Left colon (tissue), 2 donors: ENCODE results near the gene HAPLN2. TPM values are rescaled to one million over a fixed set of nuclear protein-coding genes. Genes with fewer than 3 reads are reported as not detected.
"Not testable (repeated sequence)": the region's sequence is repeated elsewhere in the genome, so short reads cannot be mapped to it uniquely, and the experiment has no call there.

Source experiments
- ATAC-seq: fragments of 200-7000 bp; cut with Tn5 transposase; one replicate; pipeline ENCODE4 v1.9.1; 2020; ENCODE audit warnings: mild to moderate bottlenecking, moderate library complexity
- DNase-seq, 2 donors: peaks; one replicate each; pipeline ENCODE4 v3.0.0-alpha.2; 2020
- intact Hi-C, 2 donors: fragments of 100-400 bp; cut with DNase I in 1 of 2; cut with micrococcal nuclease in 1 of 2; formaldehyde crosslinking; loops; one replicate each; pipeline versions ENCODE4 v1.11.2 to v1.14.0; 2022; cut with DNase I, micrococcal nuclease
- total RNA-seq, 2 donors: library from RNA; stranded (reverse); fragmentation: NEBNext Ultra II Directional; extraction: Animal tissue kit (Norgen Biotek cat#: 25700); gene quantifications; one replicate each; pipeline ENCODE4 v1.2.1, GENCODE V29; 2021
- donor health status: DM: no; HTN: no; CAD: no.
- donor health status: DM: yes; HTN: yes; CAD: no.

Gene HAPLN2
- total RNA-seq, 2 donors from 2014 or later = not detected

- ATAC-seq (no peak), DNase-seq (no peak)
- intact Hi-C loops = no loop called here
Measured at GRCh38 chr1:156590326-156591180, 28.7 kb upstream of the HAPLN2 start.

DNA sequence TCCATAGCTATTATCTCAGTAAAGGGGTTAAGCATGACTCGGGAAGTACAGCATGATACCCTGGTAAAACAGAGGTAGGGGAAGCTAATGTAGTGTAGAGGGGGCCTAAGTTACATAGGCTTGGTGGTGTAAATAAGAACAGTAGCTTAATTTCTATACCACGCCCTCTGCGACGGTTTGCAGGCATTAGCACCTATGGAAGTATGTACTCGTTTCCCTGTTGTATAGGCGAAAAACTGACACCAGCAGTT, 28.1 kb upstream of the HAPLN2 start:
- intact Hi-C loops = no loop called here
- DNase-seq (no peak), ATAC-seq (no peak)

- peak; percentile 72 to 85 for DNase-seq
- intact Hi-C loops = no loop called here
- ATAC-seq = peak; percentile 91
Measured at GRCh38 chr1:156591432-156592157, 27.6 kb upstream of the HAPLN2 start, which contains the start of gene NAXE. Gene NAXE, plus strand, starts transcription at chr1:156591776. Its CDS starts 29 bp downstream, at chr1:156591805.

GRCh38 chr1:156592158-156592909, 26.9 kb upstream of the HAPLN2 start:
- intact Hi-C loops = no loop called here
- DNase-seq (no peak), ATAC-seq (no peak)

DNA sequence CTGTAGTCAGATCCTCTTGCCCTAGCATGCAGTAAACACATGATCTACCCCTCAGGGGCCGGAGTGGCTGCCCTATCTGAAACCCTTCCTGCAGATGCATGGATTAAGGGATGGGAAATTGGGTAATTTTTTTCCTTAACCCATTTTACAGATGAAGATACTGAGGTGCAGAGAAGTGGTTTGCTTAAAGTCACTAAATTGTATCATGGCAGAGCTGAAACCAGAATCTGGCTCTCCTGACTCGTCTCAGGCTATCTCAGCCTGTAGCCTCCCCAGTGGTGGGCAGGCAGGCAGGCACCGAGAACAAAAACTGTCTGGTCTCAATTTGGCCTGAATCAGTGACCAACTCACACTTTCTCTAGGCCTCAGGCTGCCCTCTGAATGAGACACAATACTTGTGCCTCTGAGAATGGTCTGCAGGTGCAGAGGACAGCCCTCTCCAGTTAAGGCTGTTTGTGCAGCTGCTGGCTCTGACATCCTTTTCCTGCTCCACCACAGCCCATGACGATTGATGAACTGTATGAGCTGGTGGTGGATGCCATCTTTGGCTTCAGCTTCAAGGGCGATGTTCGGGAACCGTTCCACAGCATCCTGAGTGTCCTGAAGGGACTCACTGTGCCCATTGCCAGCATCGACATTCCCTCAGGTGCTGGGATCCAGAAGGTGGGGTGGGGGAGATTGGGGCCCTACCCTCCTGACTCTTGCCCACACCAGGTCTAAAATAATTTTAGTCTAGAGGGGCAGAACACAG, 26.1 kb upstream of the HAPLN2 start:
- ATAC-seq (no peak), DNase-seq (no peak)
- intact Hi-C loops = no loop called here

DNA sequence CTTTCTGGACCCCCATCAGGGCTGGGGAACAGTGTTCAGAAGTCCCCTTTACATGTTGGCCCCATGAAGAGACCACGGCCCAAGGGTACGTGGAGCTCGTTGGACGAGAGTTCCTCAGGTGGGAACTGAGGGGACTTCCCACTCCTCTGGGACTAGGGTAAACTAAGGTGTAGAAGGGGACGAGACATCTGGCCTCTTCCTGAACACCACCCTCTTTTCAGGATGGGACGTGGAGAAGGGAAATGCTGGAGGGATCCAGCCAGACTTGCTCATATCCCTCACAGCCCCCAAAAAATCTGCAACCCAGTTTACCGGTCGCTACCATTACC, 25.6 kb upstream of the HAPLN2 start:
- ATAC-seq = no peak
- intact Hi-C loops = no loop called here

DNA sequence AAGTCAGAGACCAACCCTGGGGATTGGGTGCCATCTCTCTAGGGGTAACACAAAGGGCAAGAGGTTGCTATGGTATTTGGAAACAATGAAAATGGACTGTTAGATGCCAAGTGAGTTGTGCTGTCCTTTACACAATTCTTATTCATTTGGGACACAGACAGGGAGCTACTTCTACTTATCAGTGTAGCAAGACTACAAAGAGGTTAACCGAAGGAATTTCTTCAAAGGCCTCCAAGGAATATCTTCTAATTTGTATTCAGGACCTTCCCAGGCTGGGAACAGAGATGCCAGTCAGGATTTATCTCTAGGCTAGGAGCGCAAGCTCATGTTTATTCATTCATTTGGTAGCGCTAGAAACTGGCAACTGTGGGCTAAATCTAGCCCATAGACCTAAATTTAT, 25.0 kb upstream of the HAPLN2 start:
- ATAC-seq = no peak
- no peak for DNase-seq
- intact Hi-C loops = no loop called here

More for the DNA sequence above, 25.6 kb upstream of the HAPLN2 start:
- DNase-seq = no peak

DNA sequence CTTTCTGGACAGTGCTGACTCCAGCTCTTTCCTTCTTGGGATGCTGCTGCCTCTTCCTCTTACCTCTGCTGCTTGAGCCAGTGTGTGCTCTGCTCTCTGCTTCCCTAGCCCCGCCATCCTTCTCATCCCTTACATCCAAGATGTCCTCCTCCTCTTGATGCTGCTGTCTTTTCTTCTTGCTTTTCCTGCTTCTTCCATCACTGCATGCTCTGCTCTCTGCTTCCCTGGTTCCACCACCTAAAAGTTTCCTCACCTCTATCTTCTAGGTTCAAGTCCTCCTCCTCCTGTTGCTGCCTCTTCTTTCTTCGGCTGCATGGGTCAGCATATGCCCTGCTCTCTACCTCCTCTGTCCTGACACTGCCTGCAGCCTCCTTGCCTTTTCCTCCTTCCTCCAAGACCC, 24.2 kb upstream of the HAPLN2 start:
- intact Hi-C loops = no loop called here
- DNase-seq (no peak), ATAC-seq (no peak)

DNA sequence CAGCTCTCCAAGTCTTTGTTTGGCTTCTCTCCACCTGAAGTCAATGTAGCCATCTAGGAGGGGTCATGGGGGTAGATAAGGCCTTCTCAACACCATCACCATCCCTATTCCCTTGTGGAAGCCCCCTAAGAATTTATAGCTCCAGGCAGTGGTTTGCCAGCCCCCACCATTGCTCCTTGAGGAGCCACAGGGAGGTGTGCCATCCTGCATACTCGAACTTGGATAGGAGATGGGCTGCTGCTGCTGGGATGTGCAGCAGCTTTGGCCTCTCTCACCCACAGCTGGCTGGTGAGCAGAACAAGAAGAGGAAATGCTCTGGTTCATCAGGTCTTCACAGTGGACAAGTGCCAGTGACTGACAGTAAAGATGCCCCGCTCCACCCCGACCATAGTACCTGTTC, 22.8 kb upstream of the HAPLN2 start:
- ATAC-seq (no peak), DNase-seq (no peak)
- intact Hi-C loops = no loop called here

GRCh38 chr1:156598125-156598524, 21.1 kb upstream of the HAPLN2 start:
- ATAC-seq = no peak
- DNase-seq = no peak
- intact Hi-C loops = no loop called here

DNA sequence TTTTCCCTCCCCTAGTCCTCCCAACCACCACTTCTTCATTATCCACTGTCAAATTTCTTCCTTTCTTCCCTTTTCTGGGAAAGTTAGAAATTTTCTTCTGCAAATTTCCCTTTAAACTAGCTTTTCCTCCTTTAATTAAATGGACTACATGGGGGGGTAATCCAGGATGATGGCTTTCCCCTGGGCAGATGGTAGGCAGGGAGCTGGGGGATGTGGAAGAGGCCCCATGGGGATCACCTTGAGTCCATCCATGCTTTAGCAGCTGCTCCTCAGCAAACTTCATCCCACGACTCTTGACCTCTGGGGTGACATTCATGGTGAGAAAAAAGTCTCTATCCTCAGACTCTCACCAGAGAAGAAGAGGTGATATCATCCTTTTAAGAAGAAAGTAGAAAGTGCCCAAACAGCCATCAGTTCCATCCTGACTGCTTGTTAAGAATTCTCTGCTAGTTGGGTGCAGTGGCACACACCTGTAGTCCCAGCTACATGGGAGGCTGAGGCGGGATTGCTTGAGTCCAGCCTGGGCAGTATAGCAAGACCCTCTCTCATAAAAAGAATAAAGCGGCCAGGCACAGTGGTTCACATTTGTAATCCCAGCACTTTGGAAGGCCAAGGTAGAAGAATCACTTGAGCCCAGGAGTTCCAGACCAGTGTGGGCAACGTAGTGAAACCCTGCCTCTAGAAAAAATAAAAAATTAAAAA, 20.3 kb upstream of the HAPLN2 start:
- no peak for ATAC-seq
- intact Hi-C loops = no loop called here
- no peak for DNase-seq

GRCh38 chr1:156599811-156600210, 19.4 kb upstream of the HAPLN2 start:
- no peak for ATAC-seq
- no peak for DNase-seq
- intact Hi-C loops = loop anchor here in 1 of 2 donors (5.0 to 10.0 kb wide), 2 partner anchors 153 to 215 kb away; no protein-coding TSS in a partner anchor

DNA sequence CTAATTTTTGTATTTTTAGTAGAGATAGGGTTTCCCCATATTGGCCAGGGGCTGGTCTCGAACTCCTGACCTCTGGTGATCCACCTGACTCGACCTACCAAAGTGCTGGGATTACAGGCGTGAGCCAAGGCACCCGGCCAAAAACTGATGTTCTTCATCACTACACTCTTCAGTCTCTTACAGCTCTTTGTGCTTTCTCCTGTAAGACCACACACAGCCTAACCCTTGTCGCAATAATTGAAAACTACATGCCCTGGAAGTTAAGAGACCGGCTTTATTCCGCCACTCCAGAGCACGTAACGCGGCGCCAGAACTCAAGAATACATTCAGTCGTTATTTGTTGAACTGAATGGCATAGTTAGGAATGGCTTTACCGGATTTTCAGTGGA, 18.5 kb upstream of the HAPLN2 start:
- intact Hi-C loops = loop anchor here in 1 of 2 donors (5.0 to 10.0 kb wide), 2 partner anchors 153 to 216 kb away; no protein-coding TSS in a partner anchor
- ATAC-seq = peak; percentile 30
- DNase-seq = peak in 1 of 2 donors; percentile 18

DNA sequence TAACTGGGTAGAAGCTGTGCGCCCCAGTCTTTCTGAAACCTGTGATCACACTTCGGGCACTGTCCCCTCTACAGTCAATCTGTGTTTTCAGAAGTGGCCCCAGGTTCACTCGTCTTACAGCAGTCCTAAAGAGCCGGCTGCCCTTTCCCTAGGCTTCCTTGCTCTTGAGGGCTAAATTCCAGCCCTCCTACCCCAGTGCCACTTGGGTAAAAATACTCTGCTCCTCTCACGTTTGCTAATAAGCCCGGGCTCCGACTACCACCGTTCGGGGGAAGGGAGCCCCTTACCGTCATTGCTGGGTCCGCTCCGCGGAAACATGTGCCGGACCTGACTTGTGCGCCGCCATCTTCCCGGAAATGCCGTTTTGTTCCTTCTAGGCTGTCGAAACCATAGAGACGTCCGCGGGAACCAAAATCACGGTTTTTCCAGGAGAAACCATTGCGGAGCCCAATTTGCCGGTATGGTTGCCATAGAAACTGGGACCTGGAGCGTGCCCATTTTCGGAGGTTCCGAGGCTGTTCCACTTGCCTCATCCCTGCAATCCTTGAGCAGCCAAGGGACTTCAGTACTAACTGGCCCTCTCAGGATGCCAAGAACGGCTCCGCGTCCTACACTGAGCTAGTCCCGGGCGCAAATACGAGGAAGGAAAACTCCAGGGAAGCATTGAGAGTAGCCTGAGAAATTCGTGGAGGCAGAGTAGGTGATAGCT, 17.9 kb upstream of the HAPLN2 start, which contains the start of gene GPATCH4:
Gene GPATCH4, minus strand, starts transcription at position 358 of the 709 bp plus-strand sequence.
- intact Hi-C loops = loop anchor here in 1 of 2 donors (5.0 to 10.0 kb wide), 2 partner anchors 154 to 216 kb away; no protein-coding TSS in a partner anchor
- DNase-seq (peak; percentile 71 to 82), ATAC-seq (peak; percentile 87)

GRCh38 chr1:156601892-156602291, 17.3 kb upstream of the HAPLN2 start:
- DNase-seq (no peak), ATAC-seq (no peak)
- intact Hi-C loops = loop anchor here in 1 of 2 donors (5.0 to 10.0 kb wide), 2 partner anchors 155 to 217 kb away; no protein-coding TSS in a partner anchor

- ATAC-seq (no peak), DNase-seq (no peak)
- intact Hi-C loops = loop anchor here in 1 of 2 donors (5.0 to 10.0 kb wide), 2 partner anchors 155 to 218 kb away; no protein-coding TSS in a partner anchor
Measured at GRCh38 chr1:156602557-156602993, 16.6 kb upstream of the HAPLN2 start.

DNA sequence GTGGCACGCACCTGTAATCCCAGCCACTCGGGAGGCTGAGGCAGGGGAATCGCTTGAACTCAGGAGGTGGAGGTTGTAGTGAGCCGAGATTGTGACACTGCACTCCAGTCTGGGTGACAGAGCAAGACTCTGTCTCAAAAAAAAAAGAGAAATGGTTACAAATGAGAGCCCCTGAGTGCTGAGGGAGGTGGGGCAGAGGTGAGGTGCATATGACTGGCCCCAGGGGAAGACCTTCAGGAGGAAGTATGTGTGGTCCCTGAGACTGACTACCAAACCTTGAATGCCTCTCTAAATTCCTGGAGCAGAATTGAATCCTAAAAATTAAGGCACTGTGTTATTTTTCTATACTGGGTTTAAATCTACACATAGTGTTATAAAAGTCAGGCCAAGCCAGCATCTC, 11.9 kb upstream of the HAPLN2 start:
- intact Hi-C loops = loop anchor here in 1 of 2 donors (10.0 kb wide), 1 partner anchor 223 kb away; no protein-coding TSS in a partner anchor
- not testable (repeated sequence) for ATAC-seq, DNase-seq
